Central memory CD8-positive, alpha-beta T cell (primary cell): ENCODE results near the gene ARHGAP26.

Source experiments
- ATAC-seq: fragments of 150-1000 bp; cut with Tn5 transposase; replicated peaks from 2 replicates; pipeline ENCODE4 v1.10.0; 2022; ENCODE audit warnings: mild to moderate bottlenecking, moderate FRiP score, moderate number of reproducible peaks; ENCODE audit not compliant: poor library complexity, severe bottlenecking; ENCODE audit errors: extremely low read depth
- DNase-seq, 2 donors: peaks; one replicate each; pipeline ENCODE4 v3.0.0; 2021; ENCODE audit warnings: low spot score in 2 of 2
- H3K27ac Mint-ChIP-seq: one replicate; pipeline ENCODE4 v1.8.0; 2022; ENCODE audit warnings: low read depth, mild to moderate bottlenecking, moderate library complexity, mixed read lengths
- H3K27me3 Mint-ChIP-seq: one replicate; pipeline ENCODE4 v1.8.0; 2022; ENCODE audit warnings: mixed read lengths
- H3K36me3 Mint-ChIP-seq: one replicate; pipeline ENCODE4 v1.8.0; 2022; ENCODE audit warnings: mild to moderate bottlenecking, moderate library complexity, mixed read lengths; ENCODE audit not compliant: insufficient read depth
- H3K4me1 Mint-ChIP-seq: one replicate; pipeline ENCODE4 v1.8.0; 2022; ENCODE audit warnings: mixed read lengths
- H3K4me3 Mint-ChIP-seq: one replicate; pipeline ENCODE4 v1.8.0; 2022; ENCODE audit warnings: mild to moderate bottlenecking, moderate library complexity, mixed read lengths
- H3K9me3 Mint-ChIP-seq: one replicate; pipeline ENCODE4 v1.8.0; 2022; ENCODE audit warnings: mixed read lengths

The ARHGAP26 gene

DNA sequence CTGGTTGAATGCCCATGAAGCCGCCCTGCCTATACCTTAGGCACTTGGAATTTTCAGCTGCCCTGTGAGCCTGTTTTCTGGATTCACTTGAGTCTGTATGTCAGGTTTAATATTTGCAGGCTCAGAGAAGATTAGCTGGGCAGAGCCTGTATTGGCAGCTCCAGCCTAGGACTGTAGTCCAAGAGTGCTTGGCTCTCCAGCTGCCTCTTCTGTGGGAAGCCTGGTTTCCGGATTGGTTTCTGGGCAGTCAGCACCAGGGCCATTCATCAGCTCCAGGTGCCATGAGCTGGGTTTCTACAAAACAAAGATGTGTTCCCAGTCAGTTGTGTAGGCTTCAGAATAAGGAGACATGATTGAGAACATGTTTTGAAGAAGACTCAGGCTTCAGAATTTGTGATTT lies 90.1 kb downstream of the ARHGAP26 start:
- no peak overlapping the region for H3K4me3 Mint-ChIP-seq
- peaks cover 81% of the 10 kb centered on the region for H3K4me1 Mint-ChIP-seq
- H3K9me3 Mint-ChIP-seq: no peaks in the 10 kb centered on the region
- no peaks in the 10 kb centered on the region for H3K27me3 Mint-ChIP-seq
- DNase-seq (no peak), ATAC-seq (no peak)
- H3K27ac Mint-ChIP-seq: no peak overlapping the region
- peaks cover 3% of the 10 kb centered on the region for H3K36me3 Mint-ChIP-seq

DNA sequence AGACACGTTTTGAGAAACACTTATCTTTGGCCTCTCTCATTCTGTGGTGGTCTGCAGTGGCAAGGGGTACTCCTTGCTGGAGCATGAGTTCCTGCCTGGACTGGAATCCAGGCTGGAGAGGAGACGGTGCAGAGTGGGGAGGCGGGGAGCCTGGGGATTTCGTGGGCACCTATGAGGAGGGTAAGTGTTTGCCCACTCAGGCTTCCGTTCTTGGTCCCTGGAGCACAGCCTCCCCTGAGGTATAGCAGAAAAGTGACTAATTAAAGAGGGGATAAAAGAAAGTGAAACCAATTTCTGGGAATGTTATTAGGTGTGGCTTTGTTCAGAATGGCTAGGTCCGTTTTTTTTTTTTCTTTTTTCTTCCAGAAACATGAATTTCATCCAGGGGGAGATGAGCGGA lies 90.8 kb downstream of the ARHGAP26 start:
- Mint-ChIP-seq H3K4me3 (no peak overlapping the region), H3K4me1 (peaks cover 80% of the 10 kb centered on the region), H3K36me3 (peaks cover 3% of the 10 kb centered on the region), H3K27ac (peak overlapping the region; percentile 41), H3K27me3 (no peaks in the 10 kb centered on the region), H3K9me3 (no peaks in the 10 kb centered on the region)
- ATAC-seq (no peak), DNase-seq (no peak)

DNA sequence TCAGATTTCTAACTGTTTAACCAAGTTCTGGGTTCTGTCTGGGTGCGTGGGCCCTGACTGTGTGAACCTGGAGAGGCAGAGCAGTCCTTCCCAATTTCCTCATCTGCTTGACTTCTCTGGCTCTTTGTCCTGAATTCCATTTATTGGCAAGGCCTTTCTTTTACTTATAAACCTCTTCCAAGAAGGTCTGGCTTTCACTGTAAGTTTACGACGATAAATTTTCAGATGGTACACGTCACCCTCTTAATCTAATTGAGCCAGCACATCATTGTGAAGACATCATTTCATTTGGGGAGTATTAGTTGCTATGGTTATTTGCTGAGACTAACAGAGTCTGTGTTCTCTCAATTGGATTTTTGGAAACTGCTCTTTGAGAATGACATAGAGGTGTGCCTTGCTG lies 92.4 kb downstream of the ARHGAP26 start:
- Mint-ChIP-seq H3K9me3 (no peaks in the 10 kb centered on the region), H3K4me1 (peaks cover 81% of the 10 kb centered on the region), H3K27ac (peak overlapping the region; percentile 4), H3K4me3 (no peak overlapping the region), H3K27me3 (no peaks in the 10 kb centered on the region), H3K36me3 (peaks cover 3% of the 10 kb centered on the region)
- DNase-seq (no peak), ATAC-seq (no peak)

DNA sequence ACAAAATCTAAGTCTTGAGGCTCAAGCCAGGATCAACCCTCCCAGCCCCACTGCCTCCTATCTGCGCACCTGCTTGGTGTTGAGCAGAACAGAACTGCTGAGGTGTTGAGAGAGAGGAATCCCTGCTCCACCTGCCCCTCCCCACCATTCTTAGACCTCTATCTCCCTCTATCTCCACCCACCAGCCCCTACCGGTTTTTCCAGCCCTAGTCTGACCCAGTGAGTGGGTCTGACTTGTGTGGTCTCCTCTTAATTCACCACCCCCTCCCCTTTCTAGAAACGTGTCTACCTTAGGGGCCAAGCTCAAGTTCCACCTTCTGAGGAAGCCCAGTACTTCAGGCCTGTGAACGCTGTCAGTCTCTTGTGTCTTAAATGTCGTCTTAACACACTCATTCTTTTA lies 93.7 kb downstream of the ARHGAP26 start:
- H3K27me3 Mint-ChIP-seq: no peaks in the 10 kb centered on the region
- H3K36me3 Mint-ChIP-seq: peaks cover 3% of the 10 kb centered on the region
- DNase-seq (no peak), ATAC-seq (no peak)
- no peaks in the 10 kb centered on the region for H3K9me3 Mint-ChIP-seq
- no peak overlapping the region for H3K4me3 Mint-ChIP-seq
- H3K4me1 Mint-ChIP-seq: peaks cover 81% of the 10 kb centered on the region
- H3K27ac Mint-ChIP-seq: peak overlapping the region; percentile 47

DNA sequence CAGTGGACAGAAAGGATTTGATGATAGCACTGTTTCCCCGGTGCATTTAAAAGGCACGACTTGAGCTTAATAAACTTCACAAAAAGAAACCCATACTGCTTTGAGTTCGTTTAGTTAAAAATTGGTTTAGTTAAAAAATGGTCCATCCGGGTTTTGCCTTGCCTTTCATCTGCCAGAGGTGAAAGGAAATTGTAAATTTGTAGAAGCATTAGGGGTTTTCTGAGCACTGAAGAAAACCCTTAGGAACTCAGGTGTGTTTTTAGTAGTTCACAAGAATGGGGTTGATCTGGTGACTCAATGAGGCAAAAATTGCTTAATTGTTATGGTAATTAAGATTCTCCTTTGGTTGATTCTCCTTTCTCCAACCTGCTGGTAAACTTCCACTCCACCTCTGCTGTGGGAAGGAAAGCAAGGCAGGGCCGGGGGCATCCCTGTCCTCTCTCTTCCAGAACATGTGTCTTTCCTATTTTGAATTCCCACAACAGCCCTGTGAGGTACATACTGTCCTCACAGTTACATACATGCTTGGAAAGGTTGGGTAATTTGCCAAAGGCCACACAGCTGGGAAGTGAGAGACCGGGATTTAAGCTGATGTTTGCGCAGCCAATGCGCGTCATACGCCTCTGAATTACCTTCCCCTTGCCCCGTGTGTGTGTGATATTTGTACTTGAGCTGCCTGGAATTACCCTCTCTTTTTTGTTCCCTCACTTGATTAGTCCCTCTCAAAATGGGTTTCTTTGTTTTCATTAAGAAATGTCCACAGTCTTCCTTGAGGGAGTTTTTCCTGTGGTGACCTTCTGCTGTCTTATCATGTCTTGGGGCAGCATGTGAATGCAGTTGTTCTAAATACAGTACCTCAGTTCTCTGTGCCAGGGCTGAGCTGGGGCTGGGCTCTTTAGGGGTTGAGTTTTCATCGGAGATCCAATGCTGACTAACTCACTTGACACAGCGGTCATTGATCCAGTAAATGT lies 94.4 kb downstream of the ARHGAP26 start:
- ATAC-seq (no peak), DNase-seq (no peak)
- Mint-ChIP-seq H3K27ac (peak overlapping the region; percentile 47), H3K9me3 (no peaks in the 10 kb centered on the region), H3K4me3 (no peak overlapping the region), H3K4me1 (peaks cover 77% of the 10 kb centered on the region), H3K27me3 (no peaks in the 10 kb centered on the region), H3K36me3 (peaks cover 3% of the 10 kb centered on the region)

DNA sequence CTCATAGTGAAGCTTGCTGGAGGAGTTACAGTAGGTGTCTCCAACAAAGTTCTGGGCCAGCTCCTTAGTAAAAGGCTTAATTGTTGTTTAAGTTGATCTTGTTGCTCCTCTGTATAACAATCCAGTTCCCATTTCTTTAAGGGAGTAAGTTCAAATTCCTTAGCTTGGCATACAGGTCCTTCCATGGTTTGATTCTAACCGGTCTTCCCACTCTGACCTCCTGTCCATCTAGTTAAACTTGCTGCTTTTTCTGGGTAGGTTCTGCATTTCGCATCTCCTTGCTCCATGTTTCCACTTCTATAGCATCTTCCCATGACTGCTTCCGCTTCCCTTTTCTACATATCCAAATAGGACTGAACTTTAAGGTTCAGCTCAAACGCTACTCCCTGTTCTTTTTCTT lies 95.5 kb downstream of the ARHGAP26 start:
- Mint-ChIP-seq H3K4me1 (peaks cover 82% of the 10 kb centered on the region), H3K27ac (peak overlapping the region; percentile 56), H3K9me3 (no peaks in the 10 kb centered on the region), H3K4me3 (no peak overlapping the region), H3K27me3 (no peaks in the 10 kb centered on the region), H3K36me3 (peaks cover 3% of the 10 kb centered on the region)
- ATAC-seq: no peak
- DNase-seq: no peak

DNA sequence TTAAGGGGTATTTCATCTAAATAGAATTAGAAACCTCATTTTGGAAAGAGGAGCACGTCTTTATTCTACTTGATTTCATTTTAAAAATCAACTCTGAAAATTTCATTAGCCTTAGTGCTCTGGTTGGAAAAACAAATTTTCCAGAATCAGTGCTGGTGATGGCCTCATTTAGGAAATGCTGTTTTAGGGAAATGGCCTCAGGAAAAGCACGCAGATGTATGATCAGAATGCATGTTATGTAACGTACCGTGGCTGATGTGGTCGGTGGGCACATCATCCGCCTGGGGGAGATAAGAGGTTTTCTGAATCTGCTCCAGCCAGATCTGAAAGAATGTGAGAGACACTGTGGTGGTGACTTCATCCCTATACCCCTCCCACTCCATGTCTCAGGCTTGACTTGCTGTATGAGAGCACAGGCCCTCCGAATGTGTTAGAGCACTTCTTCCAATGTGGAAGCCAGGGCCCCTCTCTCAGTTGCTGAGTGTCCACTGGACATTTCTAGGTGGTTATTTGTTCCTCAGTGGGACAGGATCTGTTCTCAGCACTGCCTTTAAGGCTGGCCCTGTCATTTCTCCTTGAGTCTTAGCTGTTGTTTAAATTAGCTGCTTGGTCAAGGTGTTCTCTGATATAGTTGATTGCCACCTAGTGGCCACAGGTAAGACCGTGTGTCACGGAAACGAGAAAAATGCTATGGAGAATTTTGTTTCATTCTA lies 96.5 kb downstream of the ARHGAP26 start:
- Mint-ChIP-seq H3K4me1 (peaks cover 80% of the 10 kb centered on the region), H3K27ac (peak overlapping the region; percentile 20), H3K4me3 (no peak overlapping the region), H3K9me3 (no peaks in the 10 kb centered on the region), H3K36me3 (peaks cover 3% of the 10 kb centered on the region), H3K27me3 (no peaks in the 10 kb centered on the region)
- DNase-seq (peak in 1 of 2 donors; percentile 30), ATAC-seq (peak; percentile 73)

DNA sequence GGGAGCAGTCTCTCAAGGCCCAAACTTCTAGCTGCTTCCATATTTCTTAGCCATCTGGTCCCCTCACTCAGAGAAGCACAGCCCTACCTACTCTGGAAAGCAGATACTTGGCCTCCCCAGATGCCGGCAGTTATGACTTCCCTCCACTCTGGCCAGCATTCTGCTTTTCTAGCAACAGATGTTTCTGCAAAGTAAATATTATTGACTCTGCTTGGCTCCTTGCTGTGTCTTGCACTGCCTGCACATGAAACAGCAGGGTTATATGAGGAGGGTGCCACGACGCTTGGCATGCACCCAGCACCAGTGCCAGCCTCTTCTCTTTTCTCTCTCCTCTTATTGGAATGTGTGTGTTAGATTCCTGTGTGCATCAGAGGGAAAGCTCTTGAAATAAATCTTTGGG lies 99.7 kb downstream of the ARHGAP26 start:
- Mint-ChIP-seq H3K4me1 (peaks cover 70% of the 10 kb centered on the region), H3K27me3 (no peaks in the 10 kb centered on the region), H3K4me3 (no peak overlapping the region), H3K9me3 (no peaks in the 10 kb centered on the region), H3K36me3 (no peaks in the 10 kb centered on the region), H3K27ac (peak overlapping the region; percentile 66)
- ATAC-seq (no peak), DNase-seq (no peak)

DNA sequence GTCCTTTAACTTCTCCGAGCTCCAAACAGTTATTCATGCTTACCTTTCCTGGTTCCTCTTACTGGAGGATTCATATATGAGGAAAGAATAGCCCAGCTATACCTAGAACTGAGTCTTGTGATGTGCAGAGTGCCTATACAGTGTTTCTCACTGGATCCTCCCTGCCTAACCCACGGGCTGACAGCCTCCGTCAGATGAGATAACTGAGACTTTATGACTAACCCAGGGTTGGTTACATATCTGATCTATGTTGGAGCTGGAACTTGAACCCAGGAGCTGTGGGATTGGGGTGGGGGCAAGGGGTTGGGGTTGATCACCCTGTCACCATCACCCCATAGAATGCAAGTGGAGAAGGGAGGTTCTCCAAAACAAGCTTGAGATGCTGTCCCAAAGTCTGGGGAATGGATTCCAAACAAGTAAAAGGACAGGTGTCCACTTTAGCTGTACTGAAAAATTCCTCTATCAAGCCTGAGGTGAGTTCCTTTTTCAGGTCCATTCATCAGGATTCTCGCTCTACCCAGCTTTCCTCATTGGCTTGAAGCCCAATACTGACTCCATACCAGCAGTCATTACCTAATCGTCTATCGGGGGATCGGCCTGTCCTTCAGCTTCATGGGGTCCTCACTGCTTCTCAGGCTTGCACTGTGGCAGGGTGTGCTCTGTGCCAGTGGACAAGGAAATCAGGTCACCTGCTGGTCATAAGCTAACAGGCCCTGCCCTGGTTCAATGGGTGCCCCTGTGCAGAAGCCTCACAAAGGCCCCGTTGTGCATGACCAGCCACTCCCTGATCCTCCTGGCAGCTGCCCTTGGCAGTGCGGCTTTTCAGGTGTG lies 100.6 kb downstream of the ARHGAP26 start:
- H3K9me3 Mint-ChIP-seq: no peaks in the 10 kb centered on the region
- H3K4me3 Mint-ChIP-seq: no peak overlapping the region
- peak overlapping the region; percentile 66 for H3K27ac Mint-ChIP-seq
- H3K4me1 Mint-ChIP-seq: peaks cover 63% of the 10 kb centered on the region
- no peak for DNase-seq
- no peaks in the 10 kb centered on the region for H3K27me3 Mint-ChIP-seq
- ATAC-seq: no peak
- H3K36me3 Mint-ChIP-seq: peaks cover 2% of the 10 kb centered on the region

DNA sequence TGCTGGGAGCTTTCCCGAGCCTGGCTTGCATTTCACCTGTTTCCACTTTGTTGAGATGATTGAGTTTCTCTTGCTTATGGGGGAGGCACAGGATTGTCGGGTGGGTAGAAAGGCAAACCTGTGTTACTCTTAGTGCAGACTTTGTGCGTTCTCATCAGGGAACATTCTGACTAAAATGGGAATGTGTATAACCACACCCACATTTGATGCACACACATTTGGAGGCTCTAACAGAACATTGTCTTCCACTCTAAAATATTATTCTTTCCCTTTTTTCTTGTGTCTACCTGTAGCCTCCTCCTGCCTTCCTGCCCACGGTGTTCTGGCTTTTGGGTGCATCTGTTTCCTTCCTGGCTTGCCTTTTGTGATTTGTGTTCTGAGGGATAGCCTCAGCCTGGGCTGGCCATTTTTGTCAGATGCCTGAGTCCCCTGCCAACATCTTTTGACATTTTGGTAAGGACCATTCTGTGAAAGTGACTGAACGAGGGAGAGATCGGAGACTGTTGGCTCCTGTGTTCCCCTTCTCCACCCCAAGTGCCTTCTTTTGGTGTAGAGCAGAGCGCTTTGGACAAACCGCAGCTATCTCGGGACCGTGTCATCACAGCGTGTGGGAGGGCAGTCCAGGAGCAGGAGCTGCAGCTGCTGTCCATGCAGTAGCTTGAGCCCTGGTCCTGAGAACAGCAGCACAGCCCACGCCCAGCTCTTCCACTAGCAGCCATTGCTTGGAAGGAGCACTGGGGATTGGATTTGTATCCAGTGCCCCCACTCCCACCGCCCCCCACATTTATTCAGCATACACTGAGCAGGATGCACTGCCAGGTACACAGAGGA lies 101.4 kb downstream of the ARHGAP26 start:
- no peak overlapping the region for H3K27ac Mint-ChIP-seq
- no peak for ATAC-seq

DNA sequence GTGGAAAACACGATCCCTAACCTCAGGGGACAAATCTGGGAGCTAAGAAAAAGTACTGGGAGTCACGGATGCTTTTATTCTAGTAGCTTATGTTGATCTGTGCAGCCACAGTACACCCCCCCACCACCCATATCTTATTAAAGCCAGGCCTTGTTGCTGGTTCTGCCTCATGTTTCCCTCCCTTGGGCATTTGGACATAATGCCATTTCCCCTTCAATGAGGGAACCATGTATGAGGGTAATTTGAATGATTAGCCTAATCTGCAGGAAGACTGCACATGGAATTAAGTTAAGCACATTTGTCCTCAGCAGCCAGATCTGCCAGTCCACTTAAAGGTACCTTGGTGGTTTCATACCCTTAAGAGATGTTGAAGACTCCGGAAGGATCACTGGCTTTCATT lies 102.0 kb downstream of the ARHGAP26 start:
- H3K36me3 Mint-ChIP-seq: peaks cover 8% of the 10 kb centered on the region
- H3K4me3 Mint-ChIP-seq: no peak overlapping the region
- peaks cover 50% of the 10 kb centered on the region for H3K4me1 Mint-ChIP-seq
- no peaks in the 10 kb centered on the region for H3K27me3 Mint-ChIP-seq
- no peaks in the 10 kb centered on the region for H3K9me3 Mint-ChIP-seq
- H3K27ac Mint-ChIP-seq: no peak overlapping the region
- DNase-seq: no peak
- ATAC-seq: no peak

More for the DNA sequence above, 101.4 kb downstream of the ARHGAP26 start:
- no peaks in the 10 kb centered on the region for H3K27me3 Mint-ChIP-seq
- peaks cover 4% of the 10 kb centered on the region for H3K36me3 Mint-ChIP-seq
- no peaks in the 10 kb centered on the region for H3K9me3 Mint-ChIP-seq
- H3K4me1 Mint-ChIP-seq: peaks cover 56% of the 10 kb centered on the region
- DNase-seq: no peak
- no peak overlapping the region for H3K4me3 Mint-ChIP-seq

DNA sequence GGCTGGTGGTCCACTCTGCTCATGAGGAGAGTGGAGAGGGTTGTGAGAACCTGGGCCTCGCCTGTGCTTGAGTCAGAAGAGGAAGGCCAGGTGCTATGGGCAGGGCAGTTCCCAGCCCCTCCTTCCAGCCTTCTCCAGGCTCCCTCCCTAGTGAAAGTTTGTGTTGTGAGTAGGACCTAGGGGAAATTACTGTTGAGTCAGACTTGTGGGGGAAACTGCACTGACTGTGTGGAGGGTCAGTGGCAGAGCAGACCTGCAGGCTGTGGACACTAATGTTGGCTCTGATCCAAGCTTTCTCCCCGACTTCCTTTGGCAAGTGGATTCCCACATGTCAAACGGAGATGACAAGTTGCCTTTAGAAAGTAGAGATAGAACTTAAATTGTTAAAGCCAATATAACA lies 102.6 kb downstream of the ARHGAP26 start:
- Mint-ChIP-seq H3K27ac (no peak overlapping the region), H3K9me3 (no peaks in the 10 kb centered on the region), H3K4me1 (peaks cover 45% of the 10 kb centered on the region), H3K36me3 (peaks cover 12% of the 10 kb centered on the region), H3K4me3 (no peak overlapping the region), H3K27me3 (no peaks in the 10 kb centered on the region)
- ATAC-seq: no peak
- no peak for DNase-seq
